Prostate gland (tissue), 2 donors: ENCODE measurements around the gene POLDIP3. TPM values are rescaled to one million over a fixed set of nuclear protein-coding genes. Genes with fewer than 3 reads are reported as not detected.

Experiments
- DNase-seq: peaks from one replicate; pipeline ENCODE4 v3.0.0-alpha.2; 2019; ENCODE audit warnings: low spot score
- H3K27ac ChIP-seq, 2 donors: fragments of 200-600 bp; sonication (generic); 2 replicates each; pipeline ENCODE4 v1.5.1; 2017 to 2019
- H3K27me3 ChIP-seq: fragments of 200-600 bp; sonication (generic); replicated peaks from 2 replicates; pipeline ENCODE4 v1.5.1; 2019; ENCODE audit not compliant: insufficient read depth
- H3K36me3 ChIP-seq, 2 donors: fragments of 200-600 bp; sonication (generic); 1 replicate in 1 of 2; 2 replicates in 1 of 2; pipeline versions ENCODE4 v1.5.1 to v1.8.1; 2017 to 2019
- H3K4me1 ChIP-seq: fragments of 200-600 bp; sonication (generic); replicated peaks from 2 replicates; pipeline ENCODE4 v1.5.1; 2019
- H3K4me3 ChIP-seq, 2 donors: fragments of 200-600 bp; sonication (generic); 2 replicates each; pipeline ENCODE4 v1.5.1; 2017 to 2019
- H3K9me3 ChIP-seq: fragments of 200-600 bp; sonication (generic); 2 replicates; pipeline ENCODE4 v1.5.1; 2017
- CTCF ChIP-seq, 4 experiments: fragments of 200-600 bp in 2 of 4; fragments of 450-650 bp in 2 of 4; sonication (generic) in 2 of 4; IDR thresholded peaks; 1 replicate in 3 of 4; 2 replicates in 1 of 4; pipeline ENCODE4 v1.5.1; 2016 to 2019; ENCODE audit warnings: antibody characterized with exemption in 4 of 4, mild to moderate bottlenecking in 2 of 4, moderate library complexity in 2 of 4
- POLR2A ChIP-seq: fragments of 450-650 bp; IDR thresholded peaks from one replicate; pipeline ENCODE4 v1.6.1; 2016; ENCODE audit warnings: antibody characterized with exemption, mild to moderate bottlenecking
- POLR2AphosphoS5 ChIP-seq: sonication (generic); formaldehyde crosslinking; IDR thresholded peaks from one replicate; pipeline ENCODE4 v1.6.1; 2017; ENCODE audit warnings: antibody characterized with exemption
- WGBS: methylation state at CpG from one replicate; pipeline ENCODE4 v1.1.5; 2018; 5-methylcytosine and 5-hydroxymethylcytosine counted together
- intact Hi-C: fragments of 100-400 bp; cut with DNase I; formaldehyde crosslinking; loops from one replicate; pipeline ENCODE4 v1.14.2; 2022
- total RNA-seq, 2 donors: library from RNA; depleted of rRNA; stranded (reverse); fragments of >200 nt; gene quantifications; one replicate each; pipeline ENCODE4 v1.1.0, GENCODE V29; 2016

Gene POLDIP3, protein sequence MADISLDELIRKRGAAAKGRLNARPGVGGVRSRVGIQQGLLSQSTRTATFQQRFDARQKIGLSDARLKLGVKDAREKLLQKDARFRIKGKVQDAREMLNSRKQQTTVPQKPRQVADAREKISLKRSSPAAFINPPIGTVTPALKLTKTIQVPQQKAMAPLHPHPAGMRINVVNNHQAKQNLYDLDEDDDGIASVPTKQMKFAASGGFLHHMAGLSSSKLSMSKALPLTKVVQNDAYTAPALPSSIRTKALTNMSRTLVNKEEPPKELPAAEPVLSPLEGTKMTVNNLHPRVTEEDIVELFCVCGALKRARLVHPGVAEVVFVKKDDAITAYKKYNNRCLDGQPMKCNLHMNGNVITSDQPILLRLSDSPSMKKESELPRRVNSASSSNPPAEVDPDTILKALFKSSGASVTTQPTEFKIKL
- total RNA-seq, result 10 to 100 TPM; 46.4 to 62.6 TPM

DNA sequence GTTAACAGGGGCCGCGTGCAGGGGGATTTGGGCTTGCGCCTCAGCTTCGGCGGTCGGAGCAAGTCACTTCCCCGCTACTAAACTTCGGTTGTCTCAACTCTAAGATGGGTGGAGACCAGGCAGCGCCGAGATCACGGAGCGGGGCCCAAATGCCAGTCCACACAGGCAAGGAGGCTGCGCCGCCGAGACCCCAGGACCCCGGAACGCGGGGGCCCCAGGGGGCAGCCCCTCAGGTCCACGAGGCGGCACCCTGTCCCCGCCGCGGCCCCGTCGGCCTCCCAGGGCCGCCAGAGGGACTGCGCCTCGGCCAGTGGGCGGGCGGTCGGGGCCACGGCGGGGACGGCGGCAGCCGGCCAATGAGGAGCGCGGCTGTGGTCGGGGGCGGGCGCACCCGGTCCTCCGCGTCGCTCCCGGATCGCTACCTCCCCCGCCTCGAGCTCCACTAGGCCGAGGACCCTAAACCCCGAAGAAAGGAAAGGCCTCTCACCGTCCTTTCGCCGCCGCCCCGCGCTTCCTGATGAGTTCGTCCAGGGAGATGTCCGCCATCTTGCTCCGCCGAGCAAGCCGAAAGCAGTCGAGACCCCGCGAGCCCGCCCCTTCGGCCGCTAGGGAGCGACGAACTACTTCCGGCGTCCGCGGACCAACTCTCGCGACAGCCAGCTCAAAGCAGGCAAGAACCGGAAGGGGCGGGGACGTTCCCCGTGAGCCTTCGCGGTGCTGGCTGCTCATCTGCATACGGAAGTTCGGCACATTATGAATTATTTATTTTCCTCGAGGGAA lies at the start of gene POLDIP3:
POLDIP3 (minus strand) TSS at position 572 of the 780 bp plus-strand sequence; CDS start at position 546, 26 bp downstream.
- TF ChIP-seq POLR2A, result peak; percentile 62
- TF ChIP-seq POLR2AphosphoS5, result peak; percentile 97
- TF ChIP-seq CTCF (IDR thresholded peaks at IDR 0.05), result peak; percentile 36 to 80 (median 52)
- WGBS, result under 1% methylated on average over 58 of the region's 85 CpGs
- H3K4me3 ChIP-seq, result peak within 1 kb of the TSS; percentile 80 to 92
- intact Hi-C loops, result no loop called here
- peak; percentile 98 for DNase-seq
- peaks cover 0 to 4% of the 10 kb centered on the region in 2 donors for H3K36me3 ChIP-seq
- H3K4me1 ChIP-seq, result peaks cover 13% of the 10 kb centered on the region
- peak within 1 kb of the TSS; percentile 97 to 99 for H3K27ac ChIP-seq
- H3K9me3 ChIP-seq, result no peaks in the 10 kb centered on the region
- no peaks in the 10 kb centered on the region for H3K27me3 ChIP-seq

GRCh38 chr22:42661985-42662831 lies 47.5 kb upstream of the POLDIP3 start:
- WGBS, result 8% methylated on average over 41 of the region's 68 CpGs
- Histone ChIP-seq H3K27me3 (no peaks in the 10 kb centered on the region), H3K9me3 (no peaks in the 10 kb centered on the region), H3K4me1 (no peaks in the 10 kb centered on the region), H3K4me3 (peak overlapping the region; percentile 34 to 42), H3K36me3 (no peaks in the 10 kb centered on the region), H3K27ac (peak overlapping the region; percentile 52 to 71)
- DNase-seq, result peak; percentile 79
- TF ChIP-seq POLR2AphosphoS5, result peak; percentile 42
- no peak for TF ChIP-seq POLR2A
- peak; percentile 80 to 91 (median 84) for TF ChIP-seq CTCF (IDR thresholded peaks at IDR 0.05)
- intact Hi-C loops, result loop anchor here (5.0 to 10.0 kb wide), 3 partner anchors 55 to 145 kb away; no protein-coding TSS in a partner anchor

DNA sequence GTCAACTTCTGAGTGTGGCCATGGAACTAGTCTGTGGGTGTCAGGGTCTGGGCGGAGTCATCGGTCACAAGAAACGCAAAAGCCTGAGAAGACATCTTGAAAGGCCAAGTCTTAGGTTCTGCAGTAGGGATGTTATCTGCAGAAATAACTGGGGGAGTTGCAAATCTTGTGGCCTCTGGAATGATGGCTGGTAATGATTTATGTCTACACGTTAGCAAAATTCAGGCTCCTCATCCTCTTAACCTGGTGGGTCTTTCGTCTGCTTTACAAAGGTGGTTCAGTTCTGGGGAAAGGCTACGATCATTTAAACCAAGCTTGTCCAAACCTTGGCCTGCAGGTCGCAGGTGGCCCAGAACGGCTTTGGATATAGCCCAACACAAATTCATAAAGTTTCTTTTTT lies 41.9 kb upstream of the POLDIP3 start:
- DNase-seq, result no peak
- TF ChIP-seq POLR2A (no peak), CTCF (IDR thresholded peaks at IDR 0.05) (no peak), POLR2AphosphoS5 (no peak)
- H3K36me3 ChIP-seq, result no peaks in the 10 kb centered on the region
- intact Hi-C loops, result no loop called here
- H3K9me3 ChIP-seq, result no peaks in the 10 kb centered on the region
- no peak overlapping the region for H3K27ac ChIP-seq
- H3K4me1 ChIP-seq, result no peaks in the 10 kb centered on the region
- no peak overlapping the region for H3K4me3 ChIP-seq
- 90% methylated on average over 8 of the region's 8 CpGs for WGBS
- H3K27me3 ChIP-seq, result no peaks in the 10 kb centered on the region

DNA sequence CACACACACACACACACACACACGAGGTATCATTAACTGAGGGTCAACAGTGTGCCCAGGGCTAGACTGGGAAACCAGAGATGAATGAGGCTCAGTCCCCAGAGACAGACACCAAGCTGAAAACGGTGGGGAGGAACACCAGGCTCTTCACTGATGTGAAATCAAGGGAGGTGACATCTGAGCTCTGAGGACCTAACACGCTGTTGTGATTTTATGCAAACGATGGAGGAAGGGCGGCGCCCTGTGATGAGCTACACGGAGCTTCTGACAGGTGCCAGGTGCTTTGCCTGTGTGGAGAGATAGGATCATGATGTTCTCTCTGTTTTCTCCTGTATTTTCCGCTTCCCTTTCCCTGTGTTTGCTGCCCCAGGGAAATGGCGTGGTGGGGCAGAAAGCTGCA lies 41.0 kb upstream of the POLDIP3 start:
- no peaks in the 10 kb centered on the region for H3K27me3 ChIP-seq
- DNase-seq, result no peak
- TF ChIP-seq POLR2A (no peak), CTCF (IDR thresholded peaks at IDR 0.05) (no peak), POLR2AphosphoS5 (no peak)
- H3K4me1 ChIP-seq, result no peaks in the 10 kb centered on the region
- no peak overlapping the region for H3K4me3 ChIP-seq
- H3K9me3 ChIP-seq, result no peaks in the 10 kb centered on the region
- no peak overlapping the region for H3K27ac ChIP-seq
- WGBS, result 57% methylated on average over 9 of the region's 9 CpGs
- H3K36me3 ChIP-seq, result no peaks in the 10 kb centered on the region
- intact Hi-C loops, result no loop called here
